SH-SY5Y (cell line): Measurements from ENCODE around the gene SCTR.

Experiments
- GATA2 ChIP-seq: IDR thresholded peaks from 2 replicates; pipeline ENCODE4 v1.6.1; 2011; ENCODE audit warnings: mild to moderate bottlenecking, low read depth, low read length
- GATA3 ChIP-seq: IDR thresholded peaks from 2 replicates; pipeline ENCODE4 v1.6.1; 2011; ENCODE audit warnings: low read depth, mild to moderate bottlenecking, low read length, moderate library complexity

Gene SCTR

DNA sequence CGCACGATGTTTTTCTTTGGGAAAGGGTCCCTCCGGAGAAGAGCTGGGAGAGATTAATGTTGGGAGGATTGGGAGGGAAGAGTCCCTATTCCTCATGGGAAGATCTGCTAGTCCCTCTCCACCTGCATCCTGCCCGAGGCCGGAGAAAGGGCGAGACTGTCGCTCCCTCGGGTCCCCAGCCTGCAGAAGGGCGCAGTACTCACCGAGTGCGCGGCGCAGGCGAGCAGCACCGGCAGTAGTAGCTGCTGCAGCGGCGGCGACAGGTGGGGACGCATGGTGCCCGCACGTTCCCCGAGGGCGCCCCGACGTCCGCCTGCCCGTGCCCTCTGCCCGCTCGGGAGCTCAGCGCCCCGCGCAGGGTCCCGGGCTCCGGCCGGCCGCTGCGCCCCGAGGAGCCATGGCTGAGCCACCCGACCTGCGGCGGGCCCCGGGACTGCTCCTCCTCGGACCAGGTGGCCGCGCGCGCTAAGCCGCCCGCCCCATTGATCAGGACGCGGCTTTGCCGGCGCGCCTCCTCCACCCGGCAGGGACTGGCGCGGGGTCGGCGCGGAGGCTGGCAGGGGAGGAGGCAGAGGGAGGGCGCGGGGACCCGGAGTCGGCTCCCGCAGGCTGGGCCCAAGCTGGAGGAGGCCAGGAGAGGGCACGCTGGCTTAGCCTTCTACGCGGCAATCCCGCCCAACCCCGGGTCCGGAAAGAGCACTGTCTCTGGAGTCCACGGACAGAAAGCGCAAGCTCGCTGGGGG, at the start of gene SCTR:
SCTR (minus strand) TSS at position 532 of the 743 bp plus-strand sequence; CDS start at position 275, 257 bp downstream.
- no peak for TF ChIP-seq GATA3
- TF ChIP-seq GATA2, result no peak

- TF ChIP-seq GATA3 (no peak), GATA2 (no peak)
These were observed 43.0 kb upstream of the SCTR start for GRCh38 chr2:119567292-119567691.

DNA sequence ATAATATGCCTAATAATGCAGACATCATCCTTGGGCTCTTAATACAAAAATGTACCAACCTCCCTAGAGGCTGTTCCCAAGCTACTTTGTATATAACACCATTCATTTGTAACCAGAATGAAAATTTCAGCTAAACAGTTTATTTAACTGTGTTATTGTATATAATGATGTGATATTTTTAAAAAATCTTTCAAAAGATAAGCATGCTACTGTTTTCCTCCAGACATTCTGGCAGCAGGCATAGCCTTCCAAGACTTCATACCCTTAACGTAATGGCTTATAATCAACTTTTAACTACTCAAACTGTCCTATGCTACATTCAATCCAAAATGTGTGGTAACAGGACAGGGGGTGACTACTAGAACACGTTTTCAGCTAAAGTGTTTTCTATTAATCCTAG, 41.2 kb upstream of the SCTR start:
- TF ChIP-seq GATA2, result no peak
- no peak for TF ChIP-seq GATA3

DNA sequence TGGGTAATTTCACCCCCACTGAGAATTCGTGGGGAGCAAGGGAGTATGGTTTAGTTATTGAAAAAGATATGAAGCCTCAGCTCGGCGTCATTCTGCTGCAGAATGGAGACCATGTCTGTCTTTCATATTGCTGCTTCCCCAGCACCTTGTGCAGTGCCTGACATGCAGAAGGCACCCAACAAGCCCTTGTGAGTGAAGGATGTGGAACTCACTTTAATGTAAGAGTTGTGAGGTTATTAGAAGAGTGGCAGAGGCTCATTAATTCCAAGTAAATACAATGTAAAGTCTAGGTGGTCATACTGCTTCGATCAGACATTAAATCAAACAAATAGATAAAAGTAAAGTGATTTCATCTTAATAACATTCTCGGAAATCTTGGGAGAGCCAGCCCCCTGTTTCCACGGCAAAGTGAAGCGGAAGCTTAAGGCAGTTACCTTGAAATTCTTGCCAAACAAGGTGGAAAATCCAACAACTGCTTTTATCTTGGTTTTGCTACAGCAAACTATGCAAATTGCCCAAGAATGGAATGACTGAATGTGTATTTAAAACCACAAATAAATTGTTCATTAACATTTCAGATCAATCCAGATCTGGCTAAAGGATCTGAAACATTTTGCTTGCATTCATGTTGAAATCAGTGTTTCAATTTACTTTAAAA, 29.5 kb upstream of the SCTR start:
- no peak for TF ChIP-seq GATA3
- no peak for TF ChIP-seq GATA2

DNA sequence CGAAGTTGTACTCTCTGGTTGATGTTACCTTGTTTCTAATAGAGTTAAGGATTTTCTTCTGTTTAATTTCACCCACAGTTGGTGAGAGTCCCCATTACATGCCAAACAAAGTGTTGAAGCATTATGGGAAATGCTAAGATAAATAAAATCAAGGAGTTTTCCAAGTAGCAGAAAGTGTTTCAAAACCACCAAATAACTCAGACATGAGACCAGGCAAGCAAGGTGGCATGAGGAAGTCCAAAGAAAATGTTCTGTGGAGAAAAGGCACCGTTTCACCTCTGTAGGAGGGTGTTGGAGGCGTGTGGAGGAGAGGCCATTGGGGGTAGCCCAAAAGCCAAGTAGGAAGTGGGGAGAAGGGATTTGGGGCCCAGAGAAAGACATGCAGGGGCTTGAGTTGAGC, 28.6 kb upstream of the SCTR start:
- TF ChIP-seq GATA3, result no peak
- TF ChIP-seq GATA2, result no peak

- TF ChIP-seq GATA2 (no peak), GATA3 (no peak)
These were observed 26.6 kb upstream of the SCTR start for GRCh38 chr2:119550856-119551255.

GRCh38 chr2:119550346-119550745, 26.1 kb upstream of the SCTR start:
- TF ChIP-seq GATA2 (no peak), GATA3 (no peak)

DNA sequence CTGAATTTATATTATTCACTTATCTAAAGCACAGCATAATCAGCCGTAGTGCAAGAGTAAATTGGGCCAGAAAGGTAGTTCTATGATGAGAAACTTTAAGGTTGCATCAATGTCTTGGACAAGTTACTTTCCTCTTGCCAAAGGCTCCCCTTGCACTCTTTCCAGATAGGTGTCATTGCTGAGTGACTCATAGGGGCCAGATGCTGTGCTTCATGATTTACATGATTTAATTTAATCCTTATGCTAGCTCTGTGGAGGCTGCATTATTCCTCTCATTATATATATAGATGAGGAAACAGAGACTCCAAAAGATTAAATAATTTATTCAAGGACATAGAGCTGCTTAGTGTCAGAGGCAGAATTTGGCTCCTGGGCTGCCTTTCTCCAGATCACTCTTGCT, 25.0 kb upstream of the SCTR start:
- no peak for TF ChIP-seq GATA3
- TF ChIP-seq GATA2, result no peak

DNA sequence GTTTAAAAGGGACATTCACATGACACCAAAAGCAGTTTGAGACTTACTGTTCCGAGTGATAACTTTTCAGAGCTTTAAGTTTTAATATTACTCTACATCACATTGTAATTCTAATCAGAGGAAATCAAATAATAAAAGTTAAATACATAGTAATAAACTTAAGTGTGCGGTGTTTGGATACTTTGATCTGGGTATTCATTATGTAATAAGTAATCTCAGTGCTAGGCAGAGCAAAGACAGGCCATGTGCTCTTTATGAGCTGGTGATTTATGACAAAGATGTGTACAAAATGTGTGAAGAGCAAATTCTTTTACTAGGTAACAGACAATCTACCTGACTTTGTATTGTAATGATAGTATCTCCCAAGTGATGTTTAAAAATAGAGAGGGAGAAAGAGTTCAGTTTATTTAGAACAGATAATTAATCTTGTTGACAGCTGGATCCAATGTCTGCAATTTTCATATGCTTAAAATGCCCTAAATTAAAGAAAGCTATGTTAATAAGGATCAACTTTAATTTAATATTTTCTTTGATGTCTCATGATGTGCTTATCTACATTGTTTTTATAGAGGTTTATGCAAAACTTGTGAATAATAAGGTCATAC, 24.3 kb upstream of the SCTR start:
- TF ChIP-seq GATA3 (no peak), GATA2 (no peak)

GRCh38 chr2:119546447-119546767, 22.1 kb upstream of the SCTR start:
- TF ChIP-seq GATA2, result no peak
- no peak for TF ChIP-seq GATA3

GRCh38 chr2:119545754-119546446, 21.6 kb upstream of the SCTR start:
- TF ChIP-seq GATA2 (no peak), GATA3 (no peak)

GRCh38 chr2:119544939-119545475, 20.7 kb upstream of the SCTR start:
- TF ChIP-seq GATA2 (no peak), GATA3 (no peak)

GRCh38 chr2:119544075-119544938, 20.0 kb upstream of the SCTR start, which contains the start of gene CFAP221:
TSS of gene CFAP221 (plus strand) at chr2:119544449. CDS start at chr2:119546132, 1,683 bp downstream.
- TF ChIP-seq GATA3 (no peak), GATA2 (no peak)

DNA sequence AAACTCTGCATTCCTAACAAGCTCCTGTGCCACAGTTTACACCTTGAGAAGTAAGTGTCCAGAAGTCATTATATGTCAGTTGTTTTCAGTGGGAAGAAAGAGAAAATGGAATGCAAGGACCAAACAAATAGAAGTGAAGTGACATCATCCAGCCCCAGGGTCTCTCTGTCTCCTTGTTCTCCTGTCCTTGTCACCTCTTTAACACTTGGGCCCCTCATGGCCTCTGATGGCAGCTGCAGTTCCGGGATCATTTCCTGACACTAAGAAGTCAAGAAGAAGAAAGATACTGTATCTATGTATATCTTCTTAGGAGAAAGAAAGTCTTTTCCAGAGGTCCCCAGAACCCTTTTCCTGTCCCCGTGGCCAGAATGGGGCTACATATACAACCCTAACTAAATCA, 17.2 kb upstream of the SCTR start:
- TF ChIP-seq GATA2, result no peak
- TF ChIP-seq GATA3, result no peak

DNA sequence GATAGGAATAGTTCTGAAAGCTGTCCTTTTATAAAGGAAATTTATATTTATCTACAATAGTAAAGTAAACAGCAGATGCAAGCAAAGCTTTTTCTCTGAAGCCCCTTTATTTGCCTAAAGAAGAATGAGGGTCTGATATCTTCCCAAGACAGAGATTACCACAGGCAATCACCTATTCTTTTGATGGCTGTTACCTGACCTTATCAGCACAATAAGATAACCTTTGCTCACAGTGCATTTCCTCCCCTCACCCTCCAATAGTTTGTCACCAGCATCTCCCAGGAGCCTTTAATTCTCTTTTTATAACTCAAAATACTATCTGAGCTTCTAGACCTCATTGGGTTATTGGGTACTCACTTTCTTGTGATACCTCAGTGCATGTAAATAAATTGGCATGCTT, 13.5 kb upstream of the SCTR start:
- TF ChIP-seq GATA2 (no peak), GATA3 (no peak)
